ENCODE results near the gene MZT2B.
"Not testable (repeated sequence)": the region's sequence is repeated elsewhere in the genome, so short reads cannot be mapped to it uniquely, and the experiment has no call there.

The MZT2B gene

GRCh38 chr2:130202518-130202917 lies 20.5 kb downstream of the MZT2B start:
- not testable (repeated sequence) for DNase-seq (ENCODE audit: extremely low read depth in 1 of 2, low read depth in 1 of 2)

- not testable (repeated sequence) for DNase-seq (ENCODE audit: extremely low read depth in 1 of 2, low read depth in 1 of 2)
Observed at GRCh38 chr2:130203150-130203549, 21.1 kb downstream of the MZT2B start.

- not testable (repeated sequence) for DNase-seq (ENCODE audit: extremely low read depth in 1 of 2, low read depth in 1 of 2)
Observed at GRCh38 chr2:130207051-130207450, 25.0 kb downstream of the MZT2B start.

- DNase-seq (ENCODE audit: extremely low read depth in 1 of 2, low read depth in 1 of 2): not testable (repeated sequence)
Observed at GRCh38 chr2:130219147-130219546, 37.1 kb downstream of the MZT2B start.

- DNase-seq (ENCODE audit: extremely low read depth in 1 of 2, low read depth in 1 of 2): not testable (repeated sequence)
Observed at GRCh38 chr2:130220505-130220904, 38.4 kb downstream of the MZT2B start.

GRCh38 chr2:130222523-130222922 lies 40.5 kb downstream of the MZT2B start:
- not testable (repeated sequence) for DNase-seq (ENCODE audit: extremely low read depth in 1 of 2, low read depth in 1 of 2)

- not testable (repeated sequence) for DNase-seq (ENCODE audit: extremely low read depth in 1 of 2, low read depth in 1 of 2)
Observed at GRCh38 chr2:130228005-130228404, 45.9 kb downstream of the MZT2B start.

GRCh38 chr2:130228467-130229160 lies 46.6 kb downstream of the MZT2B start:
- not testable (repeated sequence) for DNase-seq (ENCODE audit: extremely low read depth in 1 of 2, low read depth in 1 of 2)

GRCh38 chr2:130229161-130229510 lies 47.1 kb downstream of the MZT2B start:
- not testable (repeated sequence) for DNase-seq (ENCODE audit: extremely low read depth in 1 of 2, low read depth in 1 of 2)

- DNase-seq (ENCODE audit: extremely low read depth in 1 of 2, low read depth in 1 of 2): not testable (repeated sequence)
Observed at GRCh38 chr2:130230376-130230775, 48.3 kb downstream of the MZT2B start.

- not testable (repeated sequence) for DNase-seq (ENCODE audit: extremely low read depth in 1 of 2, low read depth in 1 of 2)
Observed at GRCh38 chr2:130230907-130231306, 48.8 kb downstream of the MZT2B start.

- DNase-seq (ENCODE audit: extremely low read depth in 1 of 2, low read depth in 1 of 2): no peak
Observed at GRCh38 chr2:130231656-130232055, 49.6 kb downstream of the MZT2B start.

GRCh38 chr2:130233066-130233465 lies 51.0 kb downstream of the MZT2B start:
- not testable (repeated sequence) for DNase-seq (ENCODE audit: extremely low read depth in 1 of 2, low read depth in 1 of 2)

GRCh38 chr2:130239581-130239980 lies 57.5 kb downstream of the MZT2B start:
- not testable (repeated sequence) for DNase-seq (ENCODE audit: extremely low read depth in 1 of 2, low read depth in 1 of 2)

Data from stimulated activated CD8-positive, alpha-beta memory T cell treated with anti-CD3 and anti-CD28 coated beads, Interleukin-7, amount 100 ng/mL, for 48 hours (primary cell).